ENCODE results near the gene CNPY2.
A peak's percentile ranks its signal among the peaks of the same experiment; 100 is the strongest.
"Not testable (repeated sequence)": the region's sequence is repeated elsewhere in the genome, so short reads cannot be mapped to it uniquely, and the experiment has no call there.

CNPY2 gene

GRCh38 chr12:56315622-56316473 is at the start of gene CNPY2:
Gene CNPY2, minus strand, starts transcription at chr12:56315988. Its CDS starts 771 bp downstream, at chr12:56315217.
- DNase-seq = peak; percentile 96

DNA sequence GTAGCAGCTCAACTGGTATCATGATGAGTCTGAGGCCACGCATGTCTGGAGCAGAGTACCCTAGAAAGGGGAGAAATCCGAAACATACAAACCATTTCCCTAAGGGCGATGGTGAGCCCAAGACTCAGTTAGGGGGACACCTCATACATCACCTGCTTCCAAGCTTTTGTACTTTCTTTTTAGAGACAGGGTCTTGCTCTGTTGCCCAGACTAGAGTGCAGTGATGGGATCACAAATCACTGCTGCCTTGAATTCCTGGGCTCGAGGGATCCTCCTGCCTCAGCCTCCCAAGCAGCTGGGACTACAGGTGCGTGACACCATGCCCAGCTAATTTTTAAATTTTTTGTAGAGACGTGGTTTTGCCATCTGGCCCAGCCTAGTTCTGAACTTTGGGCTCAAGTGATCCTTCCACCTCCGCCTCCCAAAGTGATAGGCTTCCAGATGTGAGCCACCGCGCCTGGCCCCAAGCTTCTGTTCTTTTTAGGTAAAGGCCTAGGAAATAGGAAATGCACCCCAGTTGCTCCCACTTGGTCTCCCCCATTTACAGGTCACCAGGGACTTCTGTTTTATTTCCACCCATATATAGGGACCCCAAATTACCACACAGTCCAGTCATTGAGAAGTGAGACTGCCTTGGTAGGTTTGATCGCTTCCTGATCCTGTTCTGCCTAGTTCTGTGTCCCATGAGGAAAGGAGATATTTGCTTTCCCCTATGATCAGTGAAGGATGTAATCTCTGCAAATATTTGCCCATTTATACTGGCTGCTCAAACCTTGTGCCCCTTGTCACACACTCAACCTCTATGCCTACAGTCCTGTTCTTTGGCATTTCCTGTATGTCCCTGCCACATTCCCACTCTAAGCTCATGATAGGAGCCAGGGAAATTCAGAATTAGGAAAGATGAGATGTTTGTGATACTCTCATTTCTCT is 46.6 kb upstream of the CNPY2 start, which contains the start of gene APOF:
TSS of gene APOF (minus strand) at position 728 of the 930 bp plus-strand sequence. CDS start at position 616, 112 bp downstream.
- DNase-seq = peak; percentile 56

DNA sequence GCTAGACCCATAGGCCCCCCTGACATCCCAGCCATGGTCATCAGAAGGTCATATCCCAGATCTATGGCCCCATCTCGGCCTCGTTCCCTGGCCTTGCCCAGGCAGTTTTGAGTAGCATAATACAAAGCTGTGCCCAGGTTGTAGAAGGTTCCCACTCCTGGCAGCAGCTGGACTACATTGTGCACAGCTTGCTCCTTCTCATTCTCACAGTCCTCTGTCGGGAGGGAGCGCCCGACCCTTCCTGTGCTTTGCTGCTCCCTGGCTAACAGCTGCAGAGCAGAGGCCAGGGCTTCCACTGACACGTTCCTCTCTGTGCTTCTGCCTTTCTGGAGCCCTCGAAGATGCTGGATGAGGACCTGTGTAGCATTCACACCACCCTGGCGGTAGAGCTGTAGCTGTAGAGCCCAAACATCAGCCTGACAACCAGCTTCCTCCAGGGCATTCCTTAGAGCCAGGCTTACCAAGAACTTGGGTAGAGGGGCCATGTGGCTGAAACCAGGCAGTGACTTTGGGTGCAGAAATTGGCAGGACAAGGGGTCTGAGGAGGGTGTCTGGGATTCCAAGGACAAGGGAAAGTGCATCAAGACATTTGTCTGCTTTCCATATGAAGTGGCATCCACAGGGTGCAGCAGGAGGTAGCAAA is 45.8 kb upstream of the CNPY2 start:
- no peak for DNase-seq

GRCh38 chr12:56359851-56360767 is 44.3 kb upstream of the CNPY2 start, which contains the start of gene STAT2:
Gene STAT2, minus strand, starts transcription at chr12:56360107. Its CDS starts 3,536 bp downstream, at chr12:56356571.
- peak; percentile 99 for DNase-seq

- no peak for DNase-seq
These were observed 43.2 kb upstream of the CNPY2 start for GRCh38 chr12:56358836-56359532.

GRCh38 chr12:56351325-56351724 is 35.5 kb upstream of the CNPY2 start:
- DNase-seq = no peak

GRCh38 chr12:56350662-56351061 is 34.9 kb upstream of the CNPY2 start:
- no peak for DNase-seq

- no peak for DNase-seq
These were observed 33.0 kb upstream of the CNPY2 start for GRCh38 chr12:56348776-56349175.

DNA sequence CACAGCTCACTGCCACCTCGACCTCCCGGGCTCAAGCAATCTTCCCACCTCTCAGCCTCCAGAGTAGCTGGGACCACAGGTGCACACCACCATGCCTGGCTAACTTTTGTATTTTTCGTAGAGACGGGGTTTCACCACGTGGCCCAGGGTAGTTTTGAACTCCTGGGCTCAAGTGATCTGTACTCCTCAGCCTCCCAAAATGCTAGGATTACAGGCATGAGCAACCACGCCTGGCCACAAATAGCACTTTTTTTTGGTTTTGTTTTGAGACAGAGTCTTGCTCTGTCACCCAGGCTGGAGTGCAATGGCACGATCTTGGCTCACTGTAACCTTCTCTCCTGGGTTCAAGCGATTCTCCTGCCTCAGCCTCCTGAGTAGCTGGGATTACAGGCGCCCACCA is 31.5 kb upstream of the CNPY2 start:
- DNase-seq = not testable (repeated sequence)

DNA sequence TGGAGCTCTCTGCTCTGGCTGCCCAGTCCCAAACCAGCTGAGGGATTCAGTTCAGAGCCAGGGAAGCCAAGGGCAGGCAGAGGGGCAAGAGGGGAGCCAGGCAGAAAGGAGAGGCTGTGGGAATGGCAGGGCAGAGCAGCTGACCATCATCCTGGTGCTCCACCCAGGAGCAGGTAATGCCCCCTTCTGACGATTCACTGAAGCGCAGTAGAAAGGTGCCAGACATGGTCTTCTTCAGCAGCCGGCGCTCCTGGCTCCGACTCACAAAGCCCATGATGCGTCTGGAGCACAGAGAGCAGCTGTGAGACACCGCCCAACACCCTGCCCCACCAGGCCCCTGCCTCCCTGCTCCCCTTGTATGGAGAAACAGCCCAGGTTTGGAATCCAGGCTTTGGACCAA is 30.9 kb upstream of the CNPY2 start:
- no peak for DNase-seq

DNA sequence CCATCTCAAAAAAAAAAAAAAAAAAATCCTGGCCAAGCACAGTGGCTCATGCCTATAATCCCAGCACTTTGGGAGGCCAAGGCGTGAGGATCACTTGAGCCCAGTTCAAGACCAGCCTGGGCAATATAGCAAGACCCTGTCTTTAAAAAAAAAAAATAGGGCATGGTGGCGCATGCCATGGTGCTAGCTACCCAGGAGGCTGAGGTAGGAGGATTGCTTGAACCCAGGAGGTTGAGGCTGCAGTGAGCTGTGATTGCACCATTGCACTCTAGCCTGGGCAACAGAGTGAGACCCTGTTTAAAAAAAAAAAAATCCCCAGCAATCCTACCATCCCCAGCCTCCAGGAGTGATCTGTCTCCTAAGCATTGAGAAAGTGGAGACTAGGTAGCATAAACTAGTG is 26.5 kb upstream of the CNPY2 start:
- DNase-seq = not testable (repeated sequence)

- DNase-seq = no peak
These were observed 25.8 kb upstream of the CNPY2 start for GRCh38 chr12:56341616-56342015.

DNA sequence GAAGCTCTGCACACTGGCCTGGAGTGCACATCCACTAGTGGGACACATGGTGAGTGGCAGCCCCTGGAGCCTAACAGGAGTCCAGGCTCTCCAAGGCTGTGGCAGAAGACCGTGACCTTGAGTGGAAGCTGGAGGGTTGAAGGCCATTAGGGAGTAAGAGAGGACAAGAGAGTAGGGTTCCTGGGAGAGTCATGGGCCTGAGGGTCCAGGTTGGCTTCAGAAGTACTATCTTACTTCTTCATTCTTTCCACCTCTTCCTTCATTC is 23.3 kb upstream of the CNPY2 start:
- DNase-seq = no peak

- no peak for DNase-seq
These were observed 22.7 kb upstream of the CNPY2 start, which contains the start of gene IL23A for GRCh38 chr12:56338308-56339157. Gene IL23A, plus strand, starts transcription at chr12:56338884. Its CDS starts 161 bp downstream, at chr12:56339045.

GRCh38 chr12:56337753-56338251 is 22.0 kb upstream of the CNPY2 start:
- no peak for DNase-seq

- no peak for DNase-seq
These were observed 20.8 kb upstream of the CNPY2 start for GRCh38 chr12:56336361-56337167.

DNA sequence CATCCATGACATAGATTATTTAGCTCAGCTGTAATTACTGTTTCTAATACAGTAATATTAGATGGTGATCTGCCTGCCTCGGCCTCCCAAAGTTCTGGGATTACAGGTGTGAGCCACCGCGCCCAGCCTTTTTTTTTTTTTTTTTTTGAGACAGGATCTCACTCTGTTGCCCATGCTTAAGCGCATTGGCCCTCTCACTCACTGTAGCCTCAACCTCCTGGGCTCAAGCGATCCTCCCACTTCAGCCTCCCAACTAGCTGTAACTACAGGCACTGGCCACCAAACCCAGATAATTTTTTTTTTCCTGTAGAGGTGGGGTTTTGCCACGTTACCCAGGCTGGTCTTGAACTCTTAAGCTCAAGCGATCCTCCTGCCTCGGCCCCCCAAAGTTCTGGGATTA is 19.7 kb upstream of the CNPY2 start:
- DNase-seq = not testable (repeated sequence)

GRCh38 chr12:56334490-56334793 is 18.7 kb upstream of the CNPY2 start:
- no peak for DNase-seq
